ENCODE data around the gene NAGLU. TPM values are rescaled to one million over a fixed set of nuclear protein-coding genes. Genes with fewer than 3 reads are reported as not detected.

NAGLU gene
- total RNA-seq (2014; rRNA removed; shearing (Covaris generic)), result 75.8 and 91.8 TPM in 2 replicates
- 217 and 256 TPM in 2 replicates for polyA plus RNA-seq (2015; cell fraction: cytosol; rRNA removed)
- polyA plus RNA-seq (2015; cell fraction: nucleus; rRNA removed), result 367 and 466 TPM in 2 replicates

- peak; percentile 95 for DNase-seq (ENCODE audit: low read depth, low spot score)
- in situ Hi-C loops (cut with HindIII; ENCODE audit: low pct_unique_long_range_greater_than_20kb, low sequenced_read_pairs), result no loop called here
Observed at GRCh38 chr17:42536048-42536371, at the start of gene NAGLU. Gene NAGLU (plus strand): TSS chr17:42536241. CDS start chr17:42536273, 32 bp downstream.

- in situ Hi-C loops (cut with HindIII; ENCODE audit: low pct_unique_long_range_greater_than_20kb, low sequenced_read_pairs), result no loop called here
- DNase-seq (ENCODE audit: low read depth, low spot score), result no peak
Observed at GRCh38 chr17:42488032-42488431, 48.0 kb upstream of the NAGLU start.

GRCh38 chr17:42493319-42493718, 42.7 kb upstream of the NAGLU start:
- DNase-seq (ENCODE audit: low read depth, low spot score), result no peak
- in situ Hi-C loops (cut with HindIII; ENCODE audit: low pct_unique_long_range_greater_than_20kb, low sequenced_read_pairs), result no loop called here

- in situ Hi-C loops (cut with HindIII; ENCODE audit: low pct_unique_long_range_greater_than_20kb, low sequenced_read_pairs), result no loop called here
- DNase-seq (ENCODE audit: low read depth, low spot score), result no peak
Observed at GRCh38 chr17:42494673-42495072, 41.4 kb upstream of the NAGLU start.

- in situ Hi-C loops (cut with HindIII; ENCODE audit: low pct_unique_long_range_greater_than_20kb, low sequenced_read_pairs), result no loop called here
- no peak for DNase-seq (ENCODE audit: low read depth, low spot score)
Observed at GRCh38 chr17:42498828-42499227, 37.2 kb upstream of the NAGLU start.

- in situ Hi-C loops (cut with HindIII; ENCODE audit: low pct_unique_long_range_greater_than_20kb, low sequenced_read_pairs), result loop anchor here (25.0 kb wide), 1 partner anchor 190 kb away; no protein-coding TSS in a partner anchor
- DNase-seq (ENCODE audit: low read depth, low spot score), result no peak
Observed at GRCh38 chr17:42502091-42502490, 34.0 kb upstream of the NAGLU start.

GRCh38 chr17:42502926-42503325, 33.1 kb upstream of the NAGLU start:
- DNase-seq (ENCODE audit: low read depth, low spot score), result no peak
- in situ Hi-C loops (cut with HindIII; ENCODE audit: low pct_unique_long_range_greater_than_20kb, low sequenced_read_pairs), result loop anchor here (25.0 kb wide), 1 partner anchor 191 kb away; no protein-coding TSS in a partner anchor

GRCh38 chr17:42507671-42508070, 28.4 kb upstream of the NAGLU start:
- in situ Hi-C loops (cut with HindIII; ENCODE audit: low pct_unique_long_range_greater_than_20kb, low sequenced_read_pairs), result loop anchor here (25.0 kb wide), 1 partner anchor 195 kb away; no protein-coding TSS in a partner anchor
- DNase-seq (ENCODE audit: low read depth, low spot score), result no peak

GRCh38 chr17:42508426-42509165, 27.4 kb upstream of the NAGLU start:
- in situ Hi-C loops (cut with HindIII; ENCODE audit: low pct_unique_long_range_greater_than_20kb, low sequenced_read_pairs), result loop anchor here (25.0 kb wide), 1 partner anchor 196 kb away; no protein-coding TSS in a partner anchor

GRCh38 chr17:42509409-42509808, 26.6 kb upstream of the NAGLU start:
- DNase-seq (ENCODE audit: low read depth, low spot score), result no peak
- in situ Hi-C loops (cut with HindIII; ENCODE audit: low pct_unique_long_range_greater_than_20kb, low sequenced_read_pairs), result loop anchor here (25.0 kb wide), 1 partner anchor 197 kb away; no protein-coding TSS in a partner anchor

More at GRCh38 chr17:42508426-42509165, 27.4 kb upstream of the NAGLU start:
- peak; percentile 53 for DNase-seq (ENCODE audit: low read depth, low spot score)

GRCh38 chr17:42509841-42510240, 26.2 kb upstream of the NAGLU start:
- no peak for DNase-seq (ENCODE audit: low read depth, low spot score)
- in situ Hi-C loops (cut with HindIII; ENCODE audit: low pct_unique_long_range_greater_than_20kb, low sequenced_read_pairs), result loop anchor here (25.0 kb wide), 1 partner anchor 198 kb away; no protein-coding TSS in a partner anchor

GRCh38 chr17:42512246-42512645, 23.8 kb upstream of the NAGLU start:
- DNase-seq (ENCODE audit: low read depth, low spot score), result no peak
- in situ Hi-C loops (cut with HindIII; ENCODE audit: low pct_unique_long_range_greater_than_20kb, low sequenced_read_pairs), result loop anchor here (25.0 kb wide), 1 partner anchor 200 kb away; no protein-coding TSS in a partner anchor

- in situ Hi-C loops (cut with HindIII; ENCODE audit: low pct_unique_long_range_greater_than_20kb, low sequenced_read_pairs), result loop anchor here (25.0 kb wide), 1 partner anchor 200 kb away; no protein-coding TSS in a partner anchor
- no peak for DNase-seq (ENCODE audit: low read depth, low spot score)
Observed at GRCh38 chr17:42512733-42513251, 23.2 kb upstream of the NAGLU start.

- in situ Hi-C loops (cut with HindIII; ENCODE audit: low pct_unique_long_range_greater_than_20kb, low sequenced_read_pairs), result loop anchor here (25.0 kb wide), 1 partner anchor 201 kb away; no protein-coding TSS in a partner anchor
- no peak for DNase-seq (ENCODE audit: low read depth, low spot score)
Observed at GRCh38 chr17:42513686-42514085, 22.4 kb upstream of the NAGLU start.

- DNase-seq (ENCODE audit: low read depth, low spot score), result no peak
- in situ Hi-C loops (cut with HindIII; ENCODE audit: low pct_unique_long_range_greater_than_20kb, low sequenced_read_pairs), result loop anchor here (25.0 kb wide), 1 partner anchor 202 kb away; no protein-coding TSS in a partner anchor
Observed at GRCh38 chr17:42514279-42514678, 21.8 kb upstream of the NAGLU start.

GRCh38 chr17:42514867-42515266, 21.2 kb upstream of the NAGLU start:
- in situ Hi-C loops (cut with HindIII; ENCODE audit: low pct_unique_long_range_greater_than_20kb, low sequenced_read_pairs), result loop anchor here (25.0 kb wide), 1 partner anchor 203 kb away; no protein-coding TSS in a partner anchor
- DNase-seq (ENCODE audit: low read depth, low spot score), result no peak

- in situ Hi-C loops (cut with HindIII; ENCODE audit: low pct_unique_long_range_greater_than_20kb, low sequenced_read_pairs), result loop anchor here (25.0 kb wide), 1 partner anchor 205 kb away; no protein-coding TSS in a partner anchor
- DNase-seq (ENCODE audit: low read depth, low spot score), result peak; percentile 89
Observed at GRCh38 chr17:42517516-42517915, 18.5 kb upstream of the NAGLU start.

- in situ Hi-C loops (cut with HindIII; ENCODE audit: low pct_unique_long_range_greater_than_20kb, low sequenced_read_pairs), result loop anchor here (25.0 kb wide), 1 partner anchor 206 kb away; no protein-coding TSS in a partner anchor
- no peak for DNase-seq (ENCODE audit: low read depth, low spot score)
Observed at GRCh38 chr17:42518046-42518754, 17.8 kb upstream of the NAGLU start.
